ENCODE results near the gene ALK. TPM values are rescaled to one million over a fixed set of nuclear protein-coding genes. Genes with fewer than 3 reads are reported as not detected.

The ALK gene
- polyA plus RNA-seq, 4 donors = 0.04 to 0.98 TPM; not detected in 2

GRCh38 chr2:29218071-29218470, 703.3 kb downstream of the ALK start:
- Histone ChIP-seq H3K36me3 (ENCODE audit: control insufficient read depth in 3 of 3, insufficient read depth in 2 of 3, low read depth in 1 of 3, low read length in 3 of 3) (no peaks in the 10 kb centered on the region), H3K27me3 (ENCODE audit: control insufficient read depth in 3 of 3, insufficient read depth in 3 of 3, low read length in 3 of 3) (peaks cover 0 to 6% (median 0%) of the 10 kb centered on the region in 3 donors), H3K4me1 (ENCODE audit: control insufficient read depth in 3 of 3, insufficient read depth in 2 of 3, low read depth in 1 of 3, low read length in 2 of 3) (no peaks in the 10 kb centered on the region), H3K4me3 (ENCODE audit: low read depth in 1 of 3, low read length in 3 of 3) (no peak overlapping the region), H3K9me3 (ENCODE audit: control insufficient read depth in 2 of 2, insufficient read depth in 1 of 2, low read depth in 1 of 2, low read length in 1 of 2) (no peaks in the 10 kb centered on the region), H3K27ac (ENCODE audit: low read depth in 1 of 3, low read length in 2 of 3) (no peak overlapping the region)
- FAIRE-seq (no peak), DNase-seq (no peak)
- 39 to 70% (median 41%) methylated on average over 5 to 6 of the region's 6 CpGs for WGBS, 3 donors

- peaks cover 0 to 6% (median 0%) of the 10 kb centered on the region in 3 donors for H3K27me3 ChIP-seq (ENCODE audit: control insufficient read depth in 3 of 3, insufficient read depth in 3 of 3, low read length in 3 of 3)
- FAIRE-seq (no peak), DNase-seq (no peak)
- no peaks in the 10 kb centered on the region for H3K36me3 ChIP-seq (ENCODE audit: control insufficient read depth in 3 of 3, insufficient read depth in 2 of 3, low read depth in 1 of 3, low read length in 3 of 3)
- H3K9me3 ChIP-seq (ENCODE audit: control insufficient read depth in 2 of 2, insufficient read depth in 1 of 2, low read depth in 1 of 2, low read length in 1 of 2) = no peaks in the 10 kb centered on the region
- no peak overlapping the region for H3K4me3 ChIP-seq (ENCODE audit: low read depth in 1 of 3, low read length in 3 of 3)
- no peak overlapping the region for H3K27ac ChIP-seq (ENCODE audit: low read depth in 1 of 3, low read length in 2 of 3)
- WGBS, 3 donors = 90 to 92% (median 91%) methylated on average over 5 of the region's 5 CpGs
- H3K4me1 ChIP-seq (ENCODE audit: control insufficient read depth in 3 of 3, insufficient read depth in 2 of 3, low read depth in 1 of 3, low read length in 2 of 3) = no peaks in the 10 kb centered on the region
Measured at GRCh38 chr2:29216609-29216909, 704.8 kb downstream of the ALK start.

- WGBS, 3 donors = 80 to 83% (median 83%) methylated on average over 19 to 20 of the region's 20 CpGs
- DNase-seq (no peak), FAIRE-seq (no peak)
- no peak overlapping the region for H3K4me3 ChIP-seq (ENCODE audit: low read depth in 1 of 3, low read length in 3 of 3)
- no peaks in the 10 kb centered on the region for H3K4me1 ChIP-seq (ENCODE audit: control insufficient read depth in 3 of 3, insufficient read depth in 2 of 3, low read depth in 1 of 3, low read length in 2 of 3)
- H3K9me3 ChIP-seq (ENCODE audit: control insufficient read depth in 2 of 2, insufficient read depth in 1 of 2, low read depth in 1 of 2, low read length in 1 of 2) = no peaks in the 10 kb centered on the region
- H3K27ac ChIP-seq (ENCODE audit: low read depth in 1 of 3, low read length in 2 of 3) = no peak overlapping the region
- no peaks in the 10 kb centered on the region for H3K36me3 ChIP-seq (ENCODE audit: control insufficient read depth in 3 of 3, insufficient read depth in 2 of 3, low read depth in 1 of 3, low read length in 3 of 3)
- H3K27me3 ChIP-seq (ENCODE audit: control insufficient read depth in 3 of 3, insufficient read depth in 3 of 3, low read length in 3 of 3) = peaks cover 0 to 6% (median 0%) of the 10 kb centered on the region in 3 donors
Measured at GRCh38 chr2:29215739-29216608, 705.4 kb downstream of the ALK start.

GRCh38 chr2:29215073-29215472, 706.3 kb downstream of the ALK start:
- H3K4me3 ChIP-seq (ENCODE audit: low read depth in 1 of 3, low read length in 3 of 3) = no peak overlapping the region
- no peak for FAIRE-seq
- no peak for DNase-seq
- H3K4me1 ChIP-seq (ENCODE audit: control insufficient read depth in 3 of 3, insufficient read depth in 2 of 3, low read depth in 1 of 3, low read length in 2 of 3) = no peaks in the 10 kb centered on the region
- peaks cover 0 to 6% (median 0%) of the 10 kb centered on the region in 3 donors for H3K27me3 ChIP-seq (ENCODE audit: control insufficient read depth in 3 of 3, insufficient read depth in 3 of 3, low read length in 3 of 3)
- H3K36me3 ChIP-seq (ENCODE audit: control insufficient read depth in 3 of 3, insufficient read depth in 2 of 3, low read depth in 1 of 3, low read length in 3 of 3) = no peaks in the 10 kb centered on the region
- WGBS, 3 donors = 83 to 86% (median 84%) methylated on average over 5 of the region's 5 CpGs
- H3K9me3 ChIP-seq (ENCODE audit: control insufficient read depth in 2 of 2, insufficient read depth in 1 of 2, low read depth in 1 of 2, low read length in 1 of 2) = no peaks in the 10 kb centered on the region
- no peak overlapping the region for H3K27ac ChIP-seq (ENCODE audit: low read depth in 1 of 3, low read length in 2 of 3)

GRCh38 chr2:29213888-29214291, 707.5 kb downstream of the ALK start:
- H3K27ac ChIP-seq (ENCODE audit: low read depth in 1 of 3, low read length in 2 of 3) = no peak overlapping the region
- no peak for DNase-seq
- H3K9me3 ChIP-seq (ENCODE audit: control insufficient read depth in 2 of 2, insufficient read depth in 1 of 2, low read depth in 1 of 2, low read length in 1 of 2) = no peaks in the 10 kb centered on the region
- H3K27me3 ChIP-seq (ENCODE audit: control insufficient read depth in 3 of 3, insufficient read depth in 3 of 3, low read length in 3 of 3) = peaks cover 0 to 3% (median 0%) of the 10 kb centered on the region in 3 donors
- FAIRE-seq = no peak
- 41 to 53% (median 45%) methylated on average over 9 of the region's 9 CpGs for WGBS, 3 donors
- H3K4me3 ChIP-seq (ENCODE audit: low read depth in 1 of 3, low read length in 3 of 3) = no peak overlapping the region
- H3K36me3 ChIP-seq (ENCODE audit: control insufficient read depth in 3 of 3, insufficient read depth in 2 of 3, low read depth in 1 of 3, low read length in 3 of 3) = no peaks in the 10 kb centered on the region
- no peaks in the 10 kb centered on the region for H3K4me1 ChIP-seq (ENCODE audit: control insufficient read depth in 3 of 3, insufficient read depth in 2 of 3, low read depth in 1 of 3, low read length in 2 of 3)

- DNase-seq (no peak), FAIRE-seq (no peak)
- 57 to 75% (median 67%) methylated on average over 5 of the region's 5 CpGs for WGBS, 3 donors
- Histone ChIP-seq H3K36me3 (ENCODE audit: control insufficient read depth in 3 of 3, insufficient read depth in 2 of 3, low read depth in 1 of 3, low read length in 3 of 3) (no peaks in the 10 kb centered on the region), H3K27me3 (ENCODE audit: control insufficient read depth in 3 of 3, insufficient read depth in 3 of 3, low read length in 3 of 3) (peaks cover 0 to 6% (median 0%) of the 10 kb centered on the region in 3 donors), H3K4me3 (ENCODE audit: low read depth in 1 of 3, low read length in 3 of 3) (no peak overlapping the region), H3K4me1 (ENCODE audit: control insufficient read depth in 3 of 3, insufficient read depth in 2 of 3, low read depth in 1 of 3, low read length in 2 of 3) (no peaks in the 10 kb centered on the region), H3K27ac (ENCODE audit: low read depth in 1 of 3, low read length in 2 of 3) (no peak overlapping the region), H3K9me3 (ENCODE audit: control insufficient read depth in 2 of 2, insufficient read depth in 1 of 2, low read depth in 1 of 2, low read length in 1 of 2) (no peaks in the 10 kb centered on the region)
Measured at GRCh38 chr2:29212009-29212408, 709.4 kb downstream of the ALK start.

GRCh38 chr2:29209551-29209950, 711.8 kb downstream of the ALK start:
- Histone ChIP-seq H3K4me1 (ENCODE audit: control insufficient read depth in 3 of 3, insufficient read depth in 2 of 3, low read depth in 1 of 3, low read length in 2 of 3) (no peaks in the 10 kb centered on the region), H3K4me3 (ENCODE audit: low read depth in 1 of 3, low read length in 3 of 3) (no peak overlapping the region), H3K27me3 (ENCODE audit: control insufficient read depth in 3 of 3, insufficient read depth in 3 of 3, low read length in 3 of 3) (peaks cover 0 to 8% (median 2%) of the 10 kb centered on the region in 3 donors), H3K36me3 (ENCODE audit: control insufficient read depth in 3 of 3, insufficient read depth in 2 of 3, low read depth in 1 of 3, low read length in 3 of 3) (no peaks in the 10 kb centered on the region), H3K27ac (ENCODE audit: low read depth in 1 of 3, low read length in 2 of 3) (no peak overlapping the region), H3K9me3 (ENCODE audit: control insufficient read depth in 2 of 2, insufficient read depth in 1 of 2, low read depth in 1 of 2, low read length in 1 of 2) (no peaks in the 10 kb centered on the region)
- DNase-seq = no peak
- 84 to 92% (median 92%) methylated on average over 5 of the region's 5 CpGs for WGBS, 3 donors
- no peak for FAIRE-seq

- 55 to 65% (median 61%) methylated on average over 3 of the region's 3 CpGs for WGBS, 3 donors
- DNase-seq (no peak), FAIRE-seq (no peak)
- no peaks in the 10 kb centered on the region for H3K4me1 ChIP-seq (ENCODE audit: control insufficient read depth in 3 of 3, insufficient read depth in 2 of 3, low read depth in 1 of 3, low read length in 2 of 3)
- H3K27ac ChIP-seq (ENCODE audit: low read depth in 1 of 3, low read length in 2 of 3) = no peak overlapping the region
- no peak overlapping the region for H3K4me3 ChIP-seq (ENCODE audit: low read depth in 1 of 3, low read length in 3 of 3)
- H3K27me3 ChIP-seq (ENCODE audit: control insufficient read depth in 3 of 3, insufficient read depth in 3 of 3, low read length in 3 of 3) = peaks cover 0 to 5% (median 2%) of the 10 kb centered on the region in 3 donors
- H3K36me3 ChIP-seq (ENCODE audit: control insufficient read depth in 3 of 3, insufficient read depth in 2 of 3, low read depth in 1 of 3, low read length in 3 of 3) = no peaks in the 10 kb centered on the region
- H3K9me3 ChIP-seq (ENCODE audit: control insufficient read depth in 2 of 2, insufficient read depth in 1 of 2, low read depth in 1 of 2, low read length in 1 of 2) = no peaks in the 10 kb centered on the region
Measured at GRCh38 chr2:29207352-29208148, 713.8 kb downstream of the ALK start.
